ENCODE results near the gene DCLK3.

DNA sequence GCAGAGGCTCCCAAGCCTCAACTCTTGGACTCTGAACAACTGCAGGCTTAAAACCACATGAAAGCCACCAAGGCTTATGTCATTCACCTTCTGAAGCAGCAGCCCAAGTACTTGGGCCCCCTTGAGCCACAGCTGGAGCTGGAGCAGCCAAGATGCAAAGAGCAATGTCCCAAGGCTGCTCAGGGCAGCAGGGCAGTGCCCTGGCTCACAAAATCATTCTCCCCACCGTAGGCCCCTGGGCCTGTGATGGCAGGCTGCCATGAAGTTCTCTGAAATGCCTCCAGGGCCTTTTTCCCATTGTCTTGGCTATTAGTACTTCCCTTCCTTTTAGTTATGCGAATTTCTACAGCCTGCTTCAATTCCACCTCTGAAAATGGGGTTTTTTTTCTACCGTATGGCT, 83.4 kb downstream of the DCLK3 start:
- TF ChIP-seq, protein P1, sequence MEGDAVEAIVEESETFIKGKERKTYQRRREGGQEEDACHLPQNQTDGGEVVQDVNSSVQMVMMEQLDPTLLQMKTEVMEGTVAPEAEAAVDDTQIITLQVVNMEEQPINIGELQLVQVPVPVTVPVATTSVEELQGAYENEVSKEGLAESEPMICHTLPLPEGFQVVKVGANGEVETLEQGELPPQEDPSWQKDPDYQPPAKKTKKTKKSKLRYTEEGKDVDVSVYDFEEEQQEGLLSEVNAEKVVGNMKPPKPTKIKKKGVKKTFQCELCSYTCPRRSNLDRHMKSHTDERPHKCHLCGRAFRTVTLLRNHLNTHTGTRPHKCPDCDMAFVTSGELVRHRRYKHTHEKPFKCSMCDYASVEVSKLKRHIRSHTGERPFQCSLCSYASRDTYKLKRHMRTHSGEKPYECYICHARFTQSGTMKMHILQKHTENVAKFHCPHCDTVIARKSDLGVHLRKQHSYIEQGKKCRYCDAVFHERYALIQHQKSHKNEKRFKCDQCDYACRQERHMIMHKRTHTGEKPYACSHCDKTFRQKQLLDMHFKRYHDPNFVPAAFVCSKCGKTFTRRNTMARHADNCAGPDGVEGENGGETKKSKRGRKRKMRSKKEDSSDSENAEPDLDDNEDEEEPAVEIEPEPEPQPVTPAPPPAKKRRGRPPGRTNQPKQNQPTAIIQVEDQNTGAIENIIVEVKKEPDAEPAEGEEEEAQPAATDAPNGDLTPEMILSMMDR (IDR thresholded peaks at IDR 0.05; ENCODE audit: low read length), result no peak
- no peak for TF ChIP-seq EZH2 (IDR thresholded peaks at IDR 0.05; ENCODE audit: borderline replicate concordance, low read length)

Measured in OCI-LY1 (cell line).